OCI-LY7 (cell line): Measurements from ENCODE around the gene AKAP13. TPM values are rescaled to one million over a fixed set of nuclear protein-coding genes. Genes with fewer than 3 reads are reported as not detected.

Experiments used
- BruUV-seq: library from RNA; stranded (reverse); fragments of 400-500 nt; replicated peaks from 2 replicates; lab custom pipeline; 2021; lab: Mats Ljungman, UMichigan
- CTCF ChIA-PET: fragments of 300-600 bp; sonication (Branson Sonifier 250); formaldehyde crosslinking; loops from one replicate; lab custom pipeline; 2022; ENCODE audit warnings: antibody characterized with exemption; ENCODE audit not compliant: unreplicated experiment; lab: Charles Lee
- POLR2A ChIA-PET: fragments of 300-600 bp; sonication (Branson Sonifier 250); formaldehyde crosslinking; loops from one replicate; lab custom pipeline; 2022; ENCODE audit warnings: antibody characterized with exemption; lab: Charles Lee
- DNase-seq: peaks from one replicate; pipeline ENCODE4 v3.0.0-alpha.2; 2015; ENCODE audit warnings: low spot score
- H2AFZ ChIP-seq: fragments of 200-600 bp; sonication (generic), shearing (Covaris generic); 2 replicates; pipeline ENCODE4 v1.6.1; 2014; ENCODE audit warnings: mild to moderate bottlenecking, antibody characterized with exemption, low read length, moderate library complexity
- H3K27ac ChIP-seq: fragments of 200-600 bp; sonication (generic); 2 replicates; pipeline ENCODE4 v1.5.1; 2014; ENCODE audit warnings: mixed run types, low read depth, mild to moderate bottlenecking, moderate library complexity, low read length, inconsistent platforms; ENCODE audit not compliant: poor library complexity, severe bottlenecking
- H3K36me3 ChIP-seq: fragments of 200-600 bp; sonication (generic); 2 replicates; pipeline ENCODE4 v1.6.1; 2014; ENCODE audit warnings: mild to moderate bottlenecking, antibody characterized with exemption, low read length, moderate library complexity, mixed read lengths; ENCODE audit not compliant: insufficient read depth
- H3K4me1 ChIP-seq: fragments of 200-600 bp; sonication (generic); 2 replicates; pipeline ENCODE4 v1.5.1; 2014; ENCODE audit warnings: mild to moderate bottlenecking, low read length; ENCODE audit not compliant: insufficient read depth, poor library complexity, severe bottlenecking
- H3K4me2 ChIP-seq: fragments of 200-600 bp; sonication (generic); 2 replicates; pipeline ENCODE4 v1.6.1; 2014; ENCODE audit warnings: mild to moderate bottlenecking, low read length
- H3K4me3 ChIP-seq: fragments of 200-600 bp; sonication (generic); 2 replicates; pipeline ENCODE4 v1.5.1; 2014; ENCODE audit warnings: mild to moderate bottlenecking, low read depth, low read length; ENCODE audit not compliant: poor library complexity, severe bottlenecking
- H3K79me2 ChIP-seq: fragments of 200-600 bp; sonication (generic); 2 replicates; pipeline ENCODE4 v1.6.1; 2016; ENCODE audit warnings: low read depth, mild to moderate bottlenecking, low read length, moderate library complexity, mixed read lengths; ENCODE audit not compliant: insufficient read depth
- H3K9me2 ChIP-seq: fragments of 200-600 bp; sonication (generic); 2 replicates; pipeline ENCODE4 v1.6.1; 2016; ENCODE audit warnings: mild to moderate bottlenecking, low read length, mixed read lengths; ENCODE audit not compliant: insufficient read depth
- H3K9me3 ChIP-seq: fragments of 200-600 bp; sonication (generic); 2 replicates; pipeline ENCODE4 v1.6.1; 2014; ENCODE audit warnings: mild to moderate bottlenecking, mixed run types, low read length, mixed read lengths
- H4K20me1 ChIP-seq: fragments of 200-600 bp; sonication (generic); 2 replicates; pipeline ENCODE4 v1.6.1; 2014; ENCODE audit warnings: mild to moderate bottlenecking, antibody characterized with exemption, low read length, moderate library complexity, mixed read lengths; ENCODE audit not compliant: insufficient read depth
- EZH2phosphoT487 ChIP-seq: fragments of 200-600 bp; sonication (generic); IDR thresholded peaks from 2 replicates; pipeline ENCODE4 v1.6.1; 2018; ENCODE audit warnings: low read depth, borderline replicate concordance, mild to moderate bottlenecking, mixed run types, antibody characterized with exemption, low read length, moderate library complexity, mixed read lengths
- intact Hi-C: fragments of 100-400 bp; cut with micrococcal nuclease; formaldehyde crosslinking; loops from one replicate; pipeline ENCODE4 v1.10.0; 2022; ENCODE audit not compliant: unreplicated experiment
- total RNA-seq, 2 experiments: library from RNA; depleted of rRNA in 1 of 2; stranded (reverse); fragments of >200 nt in 1 of 2; shearing (Covaris generic) in 1 of 2; gene quantifications; 2 replicates each; pipeline ENCODE4 v1.2.3, GENCODE V29; 2014 to 2022
- TF ChIP-seq, protein P1 (sequence below): fragments of 200-600 bp; sonication (generic); conservative IDR thresholded peaks from 2 replicates; pipeline ENCODE4 v1.5.1; 2014; ENCODE audit warnings: mild to moderate bottlenecking, antibody characterized with exemption, low read length, moderate library complexity, mixed read lengths

The AKAP13 gene
- total RNA-seq, 2 experiments from 2014 or later: 140 to 250 TPM

GRCh38 chr15:85651548-85651947, 271.1 kb downstream of the AKAP13 start:
- POLR2A ChIA-PET: interaction anchor here (1.0 kb wide), 1 partner anchor 68 kb away, joined by 3 read pairs; no protein-coding TSS in a partner anchor
- Histone ChIP-seq H3K27ac (no peak overlapping the region), H3K36me3 (peaks cover 80% of the 10 kb centered on the region), H3K4me1 (peaks cover 7% of the 10 kb centered on the region), H3K4me2 (no peak overlapping the region), H2AFZ (no peak overlapping the region), H3K79me2 (no peaks in the 10 kb centered on the region), H4K20me1 (no peaks in the 10 kb centered on the region), H3K9me3 (no peaks in the 10 kb centered on the region), H3K9me2 (no peaks in the 10 kb centered on the region), H3K4me3 (no peak overlapping the region)
- no peak for DNase-seq
- intact Hi-C loops: no loop called here
- TF ChIP-seq, protein P1, sequence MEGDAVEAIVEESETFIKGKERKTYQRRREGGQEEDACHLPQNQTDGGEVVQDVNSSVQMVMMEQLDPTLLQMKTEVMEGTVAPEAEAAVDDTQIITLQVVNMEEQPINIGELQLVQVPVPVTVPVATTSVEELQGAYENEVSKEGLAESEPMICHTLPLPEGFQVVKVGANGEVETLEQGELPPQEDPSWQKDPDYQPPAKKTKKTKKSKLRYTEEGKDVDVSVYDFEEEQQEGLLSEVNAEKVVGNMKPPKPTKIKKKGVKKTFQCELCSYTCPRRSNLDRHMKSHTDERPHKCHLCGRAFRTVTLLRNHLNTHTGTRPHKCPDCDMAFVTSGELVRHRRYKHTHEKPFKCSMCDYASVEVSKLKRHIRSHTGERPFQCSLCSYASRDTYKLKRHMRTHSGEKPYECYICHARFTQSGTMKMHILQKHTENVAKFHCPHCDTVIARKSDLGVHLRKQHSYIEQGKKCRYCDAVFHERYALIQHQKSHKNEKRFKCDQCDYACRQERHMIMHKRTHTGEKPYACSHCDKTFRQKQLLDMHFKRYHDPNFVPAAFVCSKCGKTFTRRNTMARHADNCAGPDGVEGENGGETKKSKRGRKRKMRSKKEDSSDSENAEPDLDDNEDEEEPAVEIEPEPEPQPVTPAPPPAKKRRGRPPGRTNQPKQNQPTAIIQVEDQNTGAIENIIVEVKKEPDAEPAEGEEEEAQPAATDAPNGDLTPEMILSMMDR: no peak
- no peak for TF ChIP-seq EZH2phosphoT487
- CTCF ChIA-PET: no interaction called here
- no TSS peak for BruUV-seq

GRCh38 chr15:85652457-85652856, 272.1 kb downstream of the AKAP13 start:
- H3K4me1 ChIP-seq: peaks cover 7% of the 10 kb centered on the region
- no peaks in the 10 kb centered on the region for H3K9me3 ChIP-seq
- H3K4me3 ChIP-seq: no peak overlapping the region
- H4K20me1 ChIP-seq: no peaks in the 10 kb centered on the region; the same call in 1 of the 2 replicates
- intact Hi-C loops: no loop called here
- no peak overlapping the region for H3K27ac ChIP-seq
- H3K79me2 ChIP-seq: no peaks in the 10 kb centered on the region
- CTCF ChIA-PET: no interaction called here
- DNase-seq: no peak
- peaks cover 79% of the 10 kb centered on the region for H3K36me3 ChIP-seq
- POLR2A ChIA-PET: interaction anchor here (1.0 kb wide), 2 partner anchors 34 to 67 kb away, joined by 3 read pairs; no protein-coding TSS in a partner anchor
- H3K9me2 ChIP-seq: no peaks in the 10 kb centered on the region
- H2AFZ ChIP-seq: no peak overlapping the region
- no peak for TF ChIP-seq EZH2phosphoT487
- TF ChIP-seq, protein P1: no peak
- H3K4me2 ChIP-seq: no peak overlapping the region
- no TSS peak for BruUV-seq

GRCh38 chr15:85657132-85657531, 276.7 kb downstream of the AKAP13 start:
- no peak for DNase-seq
- Histone ChIP-seq H3K4me2 (no peak overlapping the region), H3K4me1 (no peaks in the 10 kb centered on the region), H3K4me3 (no peak overlapping the region), H3K9me3 (no peaks in the 10 kb centered on the region), H3K79me2 (no peaks in the 10 kb centered on the region), H3K9me2 (no peaks in the 10 kb centered on the region), H3K27ac (no peak overlapping the region), H3K36me3 (peaks cover 95% of the 10 kb centered on the region), H4K20me1 (no peaks in the 10 kb centered on the region; the same call in 1 of the 2 replicates), H2AFZ (no peak overlapping the region)
- intact Hi-C loops: no loop called here
- TF ChIP-seq, protein P1: no peak
- TF ChIP-seq EZH2phosphoT487: no peak
- BruUV-seq: no TSS peak
- ChIA-PET POLR2A (interaction anchor here (0.6 to 1.5 kb wide), 7 partner anchors 11 to 329 kb away, joined by 3 to 8 read pairs (median 3); no protein-coding TSS in a partner anchor), CTCF (no interaction called here)
